ENCODE data around the gene C19orf12. TPM values are rescaled to one million over a fixed set of nuclear protein-coding genes. Genes with fewer than 3 reads are reported as not detected.

Gene C19orf12
- total and polyA plus RNA-seq, 2 of the 4 experiments (the other 2 are of a cell fraction) = 16.3 to 24.0 TPM

- intact Hi-C loops (cut with micrococcal nuclease) (loop anchor here (1.0 to 2.0 kb wide), 2 partner anchors 52 to 55 kb away; no protein-coding TSS in a partner anchor), in situ Hi-C loops (cut with MboI; ENCODE audit: low sequenced_read_pairs) (no loop called here), dilution Hi-C loops (cut with HindIII; ENCODE audit: low sequenced_read_pairs, unreplicated experiment) (no loop called here)
- DNase-seq (no peak), ATAC-seq (ENCODE audit: low read depth) (peak; percentile 1)
- H4K5ac ChIP-seq (ENCODE audit: low read depth, low read length) = peak overlapping the region; percentile 47; the same call in 1 of the 2 replicates
- peaks cover 11% of the 10 kb centered on the region for H4K20me1 ChIP-seq (ENCODE audit: insufficient read depth, low read length)
- POLR2A ChIA-PET (ENCODE audit: unreplicated experiment) = no interaction called here
- H2AFZ ChIP-seq (replicated peaks; ENCODE audit: low read length, poor library complexity) = no peak overlapping the region
- H2BK120ac ChIP-seq (ENCODE audit: low read depth, low read length) = peak overlapping the region; percentile 78
- CTCF ChIA-PET = interaction anchor here (0.9 to 2.2 kb wide), 3 partner anchors 10 to 54 kb away, joined by 4 to 7 read pairs (median 4); no protein-coding TSS in a partner anchor
- peak overlapping the region; percentile 47 for H2BK5ac ChIP-seq (ENCODE audit: low read depth, low read length, poor library complexity, severe bottlenecking)
- 0% methylated on average over 1 of the region's 1 CpG; no CpG with 5 or more reads in 1 of the 2 experiments for WGBS, 2 experiments (ENCODE audit: extremely low coverage in 2 of 2, insufficient read length in 1 of 2)
- peaks cover 12% of the 10 kb centered on the region for H3K9me1 ChIP-seq (ENCODE audit: insufficient read depth, low read length)
- peak overlapping the region; percentile 16 to 60; a peak in 3 of 4 replicates for H4K8ac ChIP-seq (ENCODE audit: low read depth in 2 of 2, low read length in 2 of 2)
- TF ChIP-seq FOS (IDR thresholded peaks at IDR 0.05; ENCODE audit: low read depth, low read length) (no peak), MXI1 (IDR thresholded peaks at IDR 0.05; ENCODE audit: borderline replicate concordance, low read depth, low read length) (no peak), BHLHE40 (IDR thresholded peaks at IDR 0.05; ENCODE audit: low read depth, low read length) (no peak), CTCF (conservative IDR thresholded peaks at IDR 0.05; ENCODE audit: low read depth, low read length) (no peak), USF2 (IDR thresholded peaks at IDR 0.05; ENCODE audit: low read depth, low read length) (no peak), RAD21 (IDR thresholded peaks at IDR 0.05; ENCODE audit: low read length) (no peak), CEBPB (IDR thresholded peaks at IDR 0.05; ENCODE audit: low read depth, low read length) (no peak), POLR2A (IDR thresholded peaks at IDR 0.05; ENCODE audit: low read depth, low read length) (no peak), MAFK (IDR thresholded peaks at IDR 0.05; ENCODE audit: low read depth, low read length) (no peak)
- no peak overlapping the region for H2AK9ac ChIP-seq (replicated peaks; ENCODE audit: low read depth, low read length, poor library complexity)
- peak overlapping the region; percentile 88 for H3K56ac ChIP-seq (ENCODE audit: extremely low read depth, insufficient read depth, low read length)
- no peak overlapping the region for H2AK5ac ChIP-seq (ENCODE audit: low read depth, low read length)
- H3K14ac ChIP-seq (replicated peaks; ENCODE audit: low read depth, low read length) = peak overlapping the region; percentile 65; the same call in 1 of the 2 replicates
- H3K9me3 ChIP-seq (ENCODE audit: control insufficient read depth, insufficient read depth, low read length) = no peaks in the 10 kb centered on the region
- peaks cover 0 to 22% of the 10 kb centered on the region in 2 experiments; a peak in 2 of 4 replicates for H3K79me1 ChIP-seq (ENCODE audit: low read depth in 1 of 2, low read length in 2 of 2)
- H3K27ac ChIP-seq (ENCODE audit: insufficient read depth, low read length) = peak overlapping the region; percentile 95
- H3K4me1 ChIP-seq (ENCODE audit: control insufficient read depth, insufficient read depth, low read length) = peaks cover 23% of the 10 kb centered on the region
- no TSS peak for BruUV-seq (replicated peaks)
- no peaks in the 10 kb centered on the region for H3K36me3 ChIP-seq (ENCODE audit: control insufficient read depth, insufficient read depth, low read length)
- H3K4me3 ChIP-seq (ENCODE audit: insufficient read depth, low read depth, low read length) = peak overlapping the region; percentile 11; the same call in 1 of the 2 replicates
- H3K27me3 ChIP-seq (ENCODE audit: control insufficient read depth, insufficient read depth, low read length) = no peaks in the 10 kb centered on the region
- H2BK15ac ChIP-seq (ENCODE audit: low read depth, low read length) = peak overlapping the region; percentile 43; the same call in 2 of the 3 replicates
- H3K4me2 ChIP-seq (ENCODE audit: low read depth, low read length) = peak overlapping the region; percentile 54
- peak overlapping the region; percentile 10 for H3K18ac ChIP-seq (ENCODE audit: low read depth, low read length)
- peak overlapping the region; percentile 65 for H3K4ac ChIP-seq (ENCODE audit: low read depth, low read length)
- H3K9ac ChIP-seq (ENCODE audit: low read depth, low read length) = peak overlapping the region; percentile 68
- peak overlapping the region; percentile 82; the same call in 1 of the 2 replicates for H3K23ac ChIP-seq (ENCODE audit: low read depth, low read length)
- peak overlapping the region; percentile 33 for H2BK20ac ChIP-seq (ENCODE audit: low read depth, low read length)
- H4K91ac ChIP-seq (ENCODE audit: insufficient read depth, low read depth, low read length) = peak overlapping the region; percentile 43; the same call in 1 of the 2 replicates
Observed at GRCh38 chr19:29662278-29662603, 52.8 kb downstream of the C19orf12 start.
